HFFc6 (cell line): ENCODE results near the gene GNPTAB. TPM values are rescaled to one million over a fixed set of nuclear protein-coding genes. Genes with fewer than 3 reads are reported as not detected.

Experiments used
- DNase-seq: peaks from one replicate; pipeline ENCODE4 v3.0.0-alpha.2; 2018
- H3K27ac Mint-ChIP-seq: 2 replicates; pipeline ENCODE4 v1.8.0; 2020; ENCODE audit warnings: mild to moderate bottlenecking, mixed read lengths
- H3K27me3 Mint-ChIP-seq: 2 replicates; pipeline ENCODE4 v1.8.0; 2021; ENCODE audit warnings: mild to moderate bottlenecking, moderate library complexity, mixed read lengths; ENCODE audit not compliant: insufficient read depth
- H3K36me3 Mint-ChIP-seq: 2 replicates; pipeline ENCODE4 v1.8.0; 2021; ENCODE audit warnings: low read depth, mixed read lengths
- H3K4me1 Mint-ChIP-seq: 2 replicates; pipeline ENCODE4 v1.8.0; 2020; ENCODE audit warnings: low read depth, mixed read lengths
- H3K4me3 Mint-ChIP-seq: 2 replicates; pipeline ENCODE4 v1.8.0; 2020; ENCODE audit warnings: mild to moderate bottlenecking, moderate library complexity, mixed read lengths
- H3K9me3 Mint-ChIP-seq: 2 replicates; pipeline ENCODE4 v1.8.0; 2020; ENCODE audit warnings: mild to moderate bottlenecking, mixed read lengths
- total RNA-seq, 6 experiments: library from RNA; stranded (reverse); fragmentation: NEBNext Ultra II Directional; extraction: Animal tissue kit (Norgen Biotek cat#: 25700); gene quantifications; 2 replicates in 1 of 6; 3 replicates in 5 of 6; pipeline ENCODE4 v1.2.3, GENCODE V29; 2021
- TF ChIP-seq, protein P1 (sequence below): fragments of 200-600 bp; sonication (generic); IDR thresholded peaks from 2 replicates; pipeline ENCODE4 v1.5.0; 2021; ENCODE audit warnings: antibody characterized with exemption, mild to moderate bottlenecking

Gene GNPTAB
- total RNA-seq, 6 experiments from 2014 or later, result 37.1 to 53.6 (median 44.9) TPM

DNA sequence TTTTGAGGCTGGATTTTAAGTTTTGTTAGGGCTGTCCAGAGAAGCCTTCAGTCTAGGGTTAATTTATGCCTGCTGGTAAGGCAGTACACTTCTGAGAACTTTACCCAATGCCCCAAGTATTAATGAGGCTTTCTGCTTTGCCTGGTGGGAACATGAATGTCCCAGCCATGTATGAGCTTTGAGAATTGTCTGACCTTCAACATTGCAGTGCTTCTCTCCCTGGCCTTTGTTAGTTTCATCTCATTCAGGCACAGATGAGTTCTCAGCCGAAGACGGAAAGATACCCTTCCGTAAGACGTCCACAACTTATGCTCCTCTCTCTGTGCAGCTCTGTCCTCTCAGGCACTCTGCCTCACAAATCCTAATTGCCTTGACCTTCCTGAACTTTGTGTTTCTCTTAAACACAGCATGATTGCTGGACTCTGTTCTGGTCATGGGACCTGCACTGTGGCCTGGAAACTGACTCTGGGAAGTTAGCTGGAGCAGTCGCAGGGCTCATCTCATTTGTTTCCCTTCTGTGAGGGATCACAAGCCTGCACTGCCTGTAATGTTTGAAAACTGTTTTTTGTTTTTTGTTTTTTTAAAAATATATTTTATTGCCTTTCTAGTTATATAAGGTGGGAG, 117.6 kb downstream of the GNPTAB start:
- DNase-seq, result no peak
- TF ChIP-seq, protein P1, sequence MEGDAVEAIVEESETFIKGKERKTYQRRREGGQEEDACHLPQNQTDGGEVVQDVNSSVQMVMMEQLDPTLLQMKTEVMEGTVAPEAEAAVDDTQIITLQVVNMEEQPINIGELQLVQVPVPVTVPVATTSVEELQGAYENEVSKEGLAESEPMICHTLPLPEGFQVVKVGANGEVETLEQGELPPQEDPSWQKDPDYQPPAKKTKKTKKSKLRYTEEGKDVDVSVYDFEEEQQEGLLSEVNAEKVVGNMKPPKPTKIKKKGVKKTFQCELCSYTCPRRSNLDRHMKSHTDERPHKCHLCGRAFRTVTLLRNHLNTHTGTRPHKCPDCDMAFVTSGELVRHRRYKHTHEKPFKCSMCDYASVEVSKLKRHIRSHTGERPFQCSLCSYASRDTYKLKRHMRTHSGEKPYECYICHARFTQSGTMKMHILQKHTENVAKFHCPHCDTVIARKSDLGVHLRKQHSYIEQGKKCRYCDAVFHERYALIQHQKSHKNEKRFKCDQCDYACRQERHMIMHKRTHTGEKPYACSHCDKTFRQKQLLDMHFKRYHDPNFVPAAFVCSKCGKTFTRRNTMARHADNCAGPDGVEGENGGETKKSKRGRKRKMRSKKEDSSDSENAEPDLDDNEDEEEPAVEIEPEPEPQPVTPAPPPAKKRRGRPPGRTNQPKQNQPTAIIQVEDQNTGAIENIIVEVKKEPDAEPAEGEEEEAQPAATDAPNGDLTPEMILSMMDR, result no peak
- no peaks in the 10 kb centered on the region for H3K27me3 Mint-ChIP-seq
- no peak overlapping the region for H3K27ac Mint-ChIP-seq
- no peak overlapping the region for H3K4me3 Mint-ChIP-seq
- H3K9me3 Mint-ChIP-seq, result no peaks in the 10 kb centered on the region
- H3K4me1 Mint-ChIP-seq, result no peaks in the 10 kb centered on the region
- no peaks in the 10 kb centered on the region for H3K36me3 Mint-ChIP-seq

DNA sequence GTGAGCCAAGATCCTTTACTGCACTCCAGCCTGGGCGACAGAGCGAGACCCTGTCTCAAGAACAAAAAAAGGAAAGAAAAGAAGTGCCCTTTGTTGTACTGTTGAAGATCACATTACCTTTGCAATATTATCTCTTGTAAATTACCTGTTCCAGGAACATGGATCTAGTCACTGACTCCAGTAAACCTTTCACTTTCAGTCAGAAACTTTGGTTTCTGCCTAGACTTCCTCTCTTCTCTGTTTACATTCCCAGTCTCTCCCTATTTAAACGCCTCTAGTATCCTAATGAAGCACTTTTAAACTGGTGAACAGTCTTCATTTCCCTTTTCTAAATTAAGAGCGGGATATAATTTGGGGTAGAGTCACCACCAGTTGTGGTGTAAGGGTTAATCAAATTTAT, 120.5 kb downstream of the GNPTAB start:
- no peak for DNase-seq
- Mint-ChIP-seq H3K9me3 (no peaks in the 10 kb centered on the region), H3K27ac (no peak overlapping the region), H3K4me1 (peaks cover 12% of the 10 kb centered on the region), H3K36me3 (no peaks in the 10 kb centered on the region), H3K4me3 (no peak overlapping the region), H3K27me3 (no peaks in the 10 kb centered on the region)
- TF ChIP-seq, protein P1, result no peak

DNA sequence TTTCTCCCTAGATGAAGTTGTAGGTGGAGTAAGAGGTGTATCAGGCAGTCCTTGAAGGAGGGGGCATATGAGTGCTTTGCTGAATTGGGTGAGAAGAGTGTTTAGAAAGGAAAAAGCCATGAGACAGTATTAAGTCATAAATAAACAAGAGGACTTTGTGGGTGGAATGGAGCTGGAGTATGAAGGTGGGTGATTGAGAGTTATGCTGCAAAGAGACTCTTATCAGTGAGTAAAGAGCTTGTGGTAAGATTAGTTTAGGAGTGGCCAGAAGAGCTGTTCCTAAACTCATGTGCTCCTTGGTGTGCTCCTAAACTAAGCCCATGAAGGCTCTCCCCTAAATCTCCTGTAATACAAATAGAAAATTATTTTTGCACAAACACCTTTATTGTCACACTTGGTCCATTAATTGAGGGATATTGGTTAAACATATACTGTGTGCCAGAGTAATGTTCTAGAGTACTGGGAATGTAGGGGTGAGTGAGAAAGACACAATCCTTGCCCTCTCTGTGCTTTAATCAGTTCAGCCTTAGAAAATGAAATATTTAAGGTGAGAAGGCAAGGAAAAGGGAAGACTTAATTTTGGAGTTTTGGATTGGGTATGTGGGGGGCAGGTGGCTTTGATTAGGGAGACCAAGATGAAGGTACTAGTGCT, 123.5 kb downstream of the GNPTAB start:
- DNase-seq, result no peak
- no peaks in the 10 kb centered on the region for H3K27me3 Mint-ChIP-seq
- H3K27ac Mint-ChIP-seq, result 0 out of 2 replicates have a peak overlapping the region, but pooled peaks have one; percentile 1
- peaks cover 19% of the 10 kb centered on the region for H3K4me1 Mint-ChIP-seq
- H3K36me3 Mint-ChIP-seq, result no peaks in the 10 kb centered on the region
- no peak overlapping the region for H3K4me3 Mint-ChIP-seq
- TF ChIP-seq, protein P1, result no peak
- H3K9me3 Mint-ChIP-seq, result no peaks in the 10 kb centered on the region

DNA sequence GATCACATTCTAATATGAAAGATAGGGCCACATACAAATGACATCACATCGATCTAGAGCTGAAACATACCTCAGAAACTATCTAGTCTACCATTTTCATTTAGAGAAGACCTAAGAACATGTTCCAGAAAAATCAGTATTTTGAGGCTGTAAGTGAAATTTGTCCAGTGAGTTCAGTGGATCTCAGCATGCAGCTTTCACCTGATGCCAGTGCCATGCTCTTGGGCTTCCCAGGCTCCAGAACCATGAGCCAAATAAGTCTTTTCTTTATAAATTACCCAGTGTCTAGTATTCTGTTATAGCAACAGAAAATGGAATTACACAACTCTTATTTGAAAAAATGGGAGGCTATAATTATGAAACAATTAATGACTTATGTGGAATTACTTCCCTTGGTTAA, 124.4 kb downstream of the GNPTAB start:
- TF ChIP-seq, protein P1, result no peak
- no peaks in the 10 kb centered on the region for H3K9me3 Mint-ChIP-seq
- H3K4me3 Mint-ChIP-seq, result no peak overlapping the region
- no peak for DNase-seq
- H3K27me3 Mint-ChIP-seq, result no peaks in the 10 kb centered on the region
- no peaks in the 10 kb centered on the region for H3K36me3 Mint-ChIP-seq
- H3K27ac Mint-ChIP-seq, result no peak overlapping the region
- peaks cover 20% of the 10 kb centered on the region for H3K4me1 Mint-ChIP-seq

DNA sequence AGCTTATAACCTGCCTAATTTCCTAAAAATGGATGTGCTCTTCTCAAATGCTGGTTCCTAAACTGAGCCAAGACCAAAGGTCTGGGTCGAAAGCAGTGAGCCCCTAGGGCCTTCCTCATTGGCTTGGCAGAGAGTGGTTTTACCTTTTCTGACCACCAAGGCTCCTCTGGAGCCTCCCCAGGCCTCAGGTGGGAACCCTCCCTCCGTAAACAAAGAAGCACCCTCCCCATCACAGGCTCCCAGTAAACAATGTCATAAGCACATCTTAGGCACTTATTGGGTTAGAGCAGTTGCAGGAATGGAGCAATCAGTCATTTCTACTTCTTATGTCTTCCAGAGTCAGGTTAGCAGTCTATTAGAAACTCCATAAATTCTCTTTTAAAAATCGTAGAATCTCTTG, 127.3 kb downstream of the GNPTAB start:
- Mint-ChIP-seq H3K4me3 (no peak overlapping the region), H3K27ac (no peak overlapping the region), H3K9me3 (no peaks in the 10 kb centered on the region), H3K27me3 (no peaks in the 10 kb centered on the region), H3K36me3 (no peaks in the 10 kb centered on the region), H3K4me1 (peaks cover 42% of the 10 kb centered on the region)
- DNase-seq, result no peak
- TF ChIP-seq, protein P1, result no peak
